IMR-90 (cell line): ENCODE measurements around the gene FOXB2. TPM values are rescaled to one million over a fixed set of nuclear protein-coding genes. Genes with fewer than 3 reads are reported as not detected.

ENCODE experiments used
- ATAC-seq: fragments of 200-7000 bp; cut with Tn5 transposase; 2 replicates; pipeline ENCODE4 v1.9.1; 2020; ENCODE audit warnings: low read depth, mild to moderate bottlenecking, moderate library complexity
- BruUV-seq: library from RNA; stranded (reverse); fragments of 400-500 nt; replicated peaks from 2 replicates; lab custom pipeline; 2021; lab: Mats Ljungman, UMichigan
- CTCF ChIA-PET: fragments of 300-600 bp; formaldehyde crosslinking; extraction: SDS; loops from one replicate; lab custom pipeline; 2021; ENCODE audit warnings: antibody characterized with exemption; lab: Yijun Ruan, JAX
- POLR2A ChIA-PET: fragments of 300-600 bp; sonication (Branson Sonifier 250); formaldehyde crosslinking; loops from one replicate; lab custom pipeline; 2022; ENCODE audit warnings: antibody characterized with exemption; ENCODE audit not compliant: unreplicated experiment; lab: Charles Lee
- DNase-seq: peaks from one replicate; pipeline ENCODE4 v3.0.0; 2013
- H2AFZ ChIP-seq: replicated peaks from 2 replicates; pipeline ENCODE3; 2013; ENCODE audit warnings: low read length, mild to moderate bottlenecking; ENCODE audit not compliant: poor library complexity
- H2AK5ac ChIP-seq: 2 replicates; pipeline ENCODE4 v1.6.1; 2013; ENCODE audit warnings: low read depth, low read length, inconsistent platforms
- H2AK9ac ChIP-seq: replicated peaks from 2 replicates; pipeline ENCODE3; 2013; ENCODE audit warnings: mild to moderate bottlenecking, low read depth, low read length, moderate library complexity; ENCODE audit not compliant: poor library complexity
- H2BK120ac ChIP-seq: 2 replicates; pipeline ENCODE4 v1.6.1; 2013; ENCODE audit warnings: low read depth, low read length, inconsistent platforms
- H2BK15ac ChIP-seq: 3 replicates; pipeline ENCODE4 v1.6.1; 2013; ENCODE audit warnings: low read depth, low read length, inconsistent platforms
- H2BK20ac ChIP-seq: 2 replicates; pipeline ENCODE4 v1.6.1; 2013; ENCODE audit warnings: low read depth, mild to moderate bottlenecking, inconsistent platforms, low read length, moderate library complexity
- H2BK5ac ChIP-seq: 2 replicates; pipeline ENCODE4 v1.6.1; 2013; ENCODE audit warnings: mild to moderate bottlenecking, low read depth, low read length, inconsistent platforms; ENCODE audit not compliant: poor library complexity, severe bottlenecking
- H3K14ac ChIP-seq: replicated peaks from 2 replicates; pipeline ENCODE4 v1.6.1; 2013; ENCODE audit warnings: low read depth, low read length, inconsistent platforms
- H3K18ac ChIP-seq: 2 replicates; pipeline ENCODE4 v1.6.1; 2013; ENCODE audit warnings: low read depth, low read length, control low read depth
- H3K23ac ChIP-seq: 2 replicates; pipeline ENCODE4 v1.6.1; 2013; ENCODE audit warnings: low read depth, low read length, inconsistent platforms
- H3K27ac ChIP-seq: 2 replicates; pipeline ENCODE4 v1.5.1; 2013; ENCODE audit warnings: mild to moderate bottlenecking, control low read depth, low read length; ENCODE audit not compliant: insufficient read depth
- H3K27me3 ChIP-seq: 2 replicates; pipeline ENCODE4 v1.6.1; 2013; ENCODE audit warnings: low read length; ENCODE audit not compliant: control insufficient read depth, insufficient read depth
- H3K36me3 ChIP-seq: 2 replicates; pipeline ENCODE4 v1.6.1; 2013; ENCODE audit warnings: low read length, mixed read lengths; ENCODE audit not compliant: control insufficient read depth, insufficient read depth
- H3K4ac ChIP-seq: 2 replicates; pipeline ENCODE4 v1.6.1; 2013; ENCODE audit warnings: low read depth, low read length, inconsistent platforms
- H3K4me1 ChIP-seq: 2 replicates; pipeline ENCODE4 v1.6.1; 2013; ENCODE audit warnings: low read length, mixed read lengths; ENCODE audit not compliant: control insufficient read depth, insufficient read depth
- H3K4me2 ChIP-seq: 2 replicates; pipeline ENCODE4 v1.6.1; 2013; ENCODE audit warnings: low read depth, mild to moderate bottlenecking, control low read depth, low read length, moderate library complexity
- H3K4me3 ChIP-seq: 2 replicates; pipeline ENCODE4 v1.5.1; 2013; ENCODE audit warnings: low read depth, mild to moderate bottlenecking, control low read depth, low read length, moderate library complexity; ENCODE audit not compliant: insufficient read depth
- H3K56ac ChIP-seq: 2 replicates; pipeline ENCODE4 v1.6.1; 2013; ENCODE audit warnings: low read length, inconsistent platforms; ENCODE audit not compliant: insufficient read depth; ENCODE audit errors: extremely low read depth
- H3K79me1 ChIP-seq, 2 experiments: 2 replicates each; pipeline ENCODE4 v1.6.1; 2013; ENCODE audit warnings: low read length in 2 of 2, inconsistent platforms in 1 of 2, low read depth in 1 of 2
- H3K9ac ChIP-seq: 2 replicates; pipeline ENCODE4 v1.6.1; 2013; ENCODE audit warnings: low read depth, low read length, control low read depth
- H3K9me1 ChIP-seq: 2 replicates; pipeline ENCODE4 v1.6.1; 2013; ENCODE audit warnings: low read length, inconsistent platforms; ENCODE audit not compliant: insufficient read depth
- H3K9me3 ChIP-seq: 2 replicates; pipeline ENCODE4 v1.6.1; 2013; ENCODE audit warnings: low read length; ENCODE audit not compliant: control insufficient read depth, insufficient read depth
- H4K20me1 ChIP-seq: 2 replicates; pipeline ENCODE4 v1.6.1; 2013; ENCODE audit warnings: low read length, inconsistent platforms; ENCODE audit not compliant: insufficient read depth
- H4K5ac ChIP-seq: 2 replicates; pipeline ENCODE4 v1.6.1; 2013; ENCODE audit warnings: mild to moderate bottlenecking, low read depth, low read length, control low read depth
- H4K8ac ChIP-seq, 2 experiments: 2 replicates each; pipeline ENCODE4 v1.6.1; 2013; ENCODE audit warnings: low read depth in 2 of 2, low read length in 2 of 2, control low read depth in 1 of 2, inconsistent platforms in 1 of 2
- H4K91ac ChIP-seq: 2 replicates; pipeline ENCODE4 v1.6.1; 2013; ENCODE audit warnings: low read depth, low read length, inconsistent platforms; ENCODE audit not compliant: insufficient read depth
- BHLHE40 ChIP-seq: fragments of 150-350 bp; IDR thresholded peaks from 2 replicates; pipeline ENCODE4 v1.6.1; 2016; ENCODE audit warnings: mild to moderate bottlenecking, low read depth, low read length
- CHD1 ChIP-seq: IDR thresholded peaks from 2 replicates; pipeline ENCODE4 v1.6.1; 2012; ENCODE audit warnings: low read depth, low read length, improper control_type of control experiment
- FOS ChIP-seq: fragments of 150-350 bp; IDR thresholded peaks from 2 replicates; pipeline ENCODE4 v1.6.1; 2016; ENCODE audit warnings: low read depth, low read length
- MAFK ChIP-seq: IDR thresholded peaks from 2 replicates; pipeline ENCODE4 v1.6.1; 2012; ENCODE audit warnings: low read depth, low read length, improper control_type of control experiment
- MXI1 ChIP-seq: IDR thresholded peaks from 2 replicates; pipeline ENCODE4 v1.6.1; 2012; ENCODE audit warnings: low read depth, mild to moderate bottlenecking, low read length, moderate library complexity, borderline replicate concordance
- NFE2L2 ChIP-seq: fragments of 150-350 bp; IDR thresholded peaks from 2 replicates; pipeline ENCODE4 v1.6.1; 2016; ENCODE audit warnings: low read depth, mild to moderate bottlenecking, low read length
- POLR2A ChIP-seq: IDR thresholded peaks from 2 replicates; pipeline ENCODE4 v1.6.1; 2012; ENCODE audit warnings: mild to moderate bottlenecking, low read depth, low read length
- RCOR1 ChIP-seq: IDR thresholded peaks from 2 replicates; pipeline ENCODE4 v1.6.1; 2012; ENCODE audit warnings: mild to moderate bottlenecking, low read length, improper control_type of control experiment; ENCODE audit not compliant: insufficient replicate concordance
- RFX5 ChIP-seq: IDR thresholded peaks from 2 replicates; pipeline ENCODE4 v1.8.0; 2012; ENCODE audit warnings: low read depth, mild to moderate bottlenecking, low read length, moderate library complexity
- SMC3 ChIP-seq: fragments of 150-350 bp; IDR thresholded peaks from 2 replicates; pipeline ENCODE4 v1.6.1; 2016; ENCODE audit warnings: low read depth, mild to moderate bottlenecking, antibody characterized with exemption, low read length, moderate library complexity
- WGBS, 2 experiments: methylation state at CpG; one replicate each; pipeline versions ENCODE4 v1.1.5 to v1.1.7; 2013; ENCODE audit warnings: missing lambda C conversion rate in 2 of 2; ENCODE audit not compliant: insufficient read length in 1 of 2; ENCODE audit errors: extremely low coverage in 2 of 2; 5-methylcytosine and 5-hydroxymethylcytosine counted together
- dilution Hi-C: fragments of 300-500 bp; cut with HindIII; formaldehyde crosslinking; loops from one replicate; pipeline ENCODE4 v1.14.3; 2018; ENCODE audit warnings: low sequenced_read_pairs; ENCODE audit not compliant: unreplicated experiment
- in situ Hi-C: fragments of 300-500 bp; cut with MboI; formaldehyde crosslinking; loops from 3 replicates; pipeline ENCODE4 v1.14.3; 2019; ENCODE audit warnings: low sequenced_read_pairs, inconsistent platforms, mixed read lengths
- intact Hi-C: fragments of 100-400 bp; cut with micrococcal nuclease; formaldehyde crosslinking; loops from 2 replicates; pipeline ENCODE4 v1.10.0; 2022
- polyA plus RNA-seq, 3 experiments: library from polyadenylated mRNA; depleted of rRNA; stranded (reverse); fragments of >200 nt; gene quantifications; 2 replicates each; pipeline ENCODE4 v1.2.3, GENCODE V29; 2012; ENCODE audit warnings: low replicate concordance in 1 of 3
- total RNA-seq: library from RNA; depleted of rRNA; stranded (reverse); fragments of >200 nt; gene quantifications from 2 replicates; pipeline ENCODE4 v1.2.3, GENCODE V29; 2012
- TF ChIP-seq, protein P1 (sequence below): fragments of 150-350 bp; IDR thresholded peaks from 2 replicates; pipeline ENCODE4 v1.6.1; 2017; ENCODE audit warnings: mild to moderate bottlenecking, antibody characterized with exemption, low read length, low read depth
- TF ChIP-seq, protein P2 (sequence below): conservative IDR thresholded peaks from 2 replicates; pipeline ENCODE4 v1.5.1; 2012; ENCODE audit warnings: mild to moderate bottlenecking, low read depth, low read length, improper control_type of control experiment

Gene FOXB2
- total and polyA plus RNA-seq, 2 of the 4 experiments (the other 2 are of a cell fraction): not detected

DNA sequence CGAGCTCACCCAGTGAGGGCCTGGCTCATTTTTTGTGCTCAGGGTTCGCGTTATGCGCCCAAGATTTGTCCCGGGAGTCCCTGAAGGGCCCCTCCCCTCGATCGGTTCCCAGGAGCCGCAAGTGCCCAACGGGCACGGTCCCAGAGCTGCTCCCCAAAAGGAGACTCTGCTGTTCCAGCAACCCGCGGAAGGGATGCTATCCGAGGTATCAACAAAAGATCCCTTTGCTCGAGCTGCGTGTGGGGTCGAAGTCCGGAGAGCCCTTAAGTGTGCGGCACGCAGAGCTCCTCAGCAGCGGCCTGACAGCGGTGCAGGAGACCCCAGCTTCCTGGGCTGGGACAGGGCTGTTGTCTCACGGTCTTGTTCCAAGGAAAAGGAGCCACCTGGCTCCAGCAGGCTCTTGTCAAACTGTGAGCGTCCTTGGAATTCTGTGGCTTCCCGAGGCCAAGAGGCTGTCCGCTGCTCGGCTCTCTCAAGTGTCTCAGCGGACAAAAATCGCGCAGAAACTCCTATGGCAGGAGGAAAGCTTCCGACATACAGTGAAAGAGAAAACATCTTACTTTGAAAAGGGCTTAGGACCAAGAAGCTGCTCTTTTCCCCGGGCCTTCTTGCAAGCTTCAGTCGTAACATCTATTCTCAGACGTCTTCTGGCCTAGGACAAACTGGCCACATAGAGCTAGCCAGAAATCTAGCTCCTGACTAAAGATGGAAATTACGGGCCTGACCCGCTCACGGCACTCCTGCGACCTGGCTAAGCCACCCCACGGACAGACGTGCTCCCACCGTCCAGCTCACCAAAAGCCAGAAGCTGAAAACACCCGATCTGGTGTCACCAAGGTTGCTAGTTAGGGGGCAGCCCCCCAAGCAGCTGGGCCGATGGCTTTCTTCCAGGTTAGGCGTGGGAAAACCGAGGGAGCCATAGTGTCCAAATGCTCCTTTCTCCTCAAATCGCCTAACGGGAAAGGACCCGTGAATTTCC lies 2.6 kb upstream of the FOXB2 start (continued):
- TF ChIP-seq FOS: no peak
- no peak for TF ChIP-seq SMC3

DNA sequence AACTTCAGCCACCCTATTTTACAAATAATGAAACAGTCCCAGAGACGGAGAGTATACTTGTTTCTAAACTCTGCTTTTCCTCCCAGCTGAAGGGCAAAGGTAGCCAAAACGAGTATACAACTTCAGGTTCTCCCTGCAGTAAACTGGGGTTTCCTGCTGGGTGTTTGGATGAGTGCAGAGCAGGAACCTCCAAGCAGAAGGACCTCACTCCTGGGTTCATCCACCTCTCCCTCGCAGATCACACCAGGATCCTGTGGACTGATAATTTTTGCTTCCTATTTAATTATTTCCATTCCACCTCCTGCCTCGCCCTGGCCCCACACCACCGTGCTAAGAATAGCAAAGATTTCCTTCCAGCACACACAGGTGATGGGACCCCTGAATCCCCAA lies 2.0 kb upstream of the FOXB2 start:
- Histone ChIP-seq H3K56ac (no peak overlapping the region), H3K18ac (no peak overlapping the region), H3K27ac (no peak overlapping the region), H3K9me1 (no peaks in the 10 kb centered on the region), H2BK5ac (no peak overlapping the region), H3K23ac (no peak overlapping the region), H3K79me1 (no peaks in the 10 kb centered on the region), H3K36me3 (no peaks in the 10 kb centered on the region), H3K4me1 (no peaks in the 10 kb centered on the region; the same call in 1 of the 2 replicates), H4K8ac (no peak overlapping the region), H2BK120ac (no peak overlapping the region), H2AFZ (no peak overlapping the region), H2BK20ac (no peak overlapping the region), H3K4me3 (no peak overlapping the region), H3K27me3 (peaks cover 96% of the 10 kb centered on the region), H2AK9ac (no peak overlapping the region), H4K91ac (no peak overlapping the region), H2AK5ac (no peak overlapping the region), H3K9ac (no peak overlapping the region), H3K14ac (no peak overlapping the region), H3K4ac (no peak overlapping the region), H4K5ac (no peak overlapping the region), H3K9me3 (peaks cover 22% of the 10 kb centered on the region), H3K4me2 (no peak overlapping the region), H2BK15ac (no peak overlapping the region), H4K20me1 (no peaks in the 10 kb centered on the region)
- CTCF ChIA-PET: interaction anchor here (0.6 to 1.4 kb wide), 2 partner anchors 9 to 21 kb away, joined by 3 read pairs; no protein-coding TSS in a partner anchor
- TF ChIP-seq, protein P1, sequence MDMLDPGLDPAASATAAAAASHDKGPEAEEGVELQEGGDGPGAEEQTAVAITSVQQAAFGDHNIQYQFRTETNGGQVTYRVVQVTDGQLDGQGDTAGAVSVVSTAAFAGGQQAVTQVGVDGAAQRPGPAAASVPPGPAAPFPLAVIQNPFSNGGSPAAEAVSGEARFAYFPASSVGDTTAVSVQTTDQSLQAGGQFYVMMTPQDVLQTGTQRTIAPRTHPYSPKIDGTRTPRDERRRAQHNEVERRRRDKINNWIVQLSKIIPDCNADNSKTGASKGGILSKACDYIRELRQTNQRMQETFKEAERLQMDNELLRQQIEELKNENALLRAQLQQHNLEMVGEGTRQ: no peak
- TF ChIP-seq POLR2A (no peak), CHD1 (no peak), RCOR1 (no peak), MXI1 (no peak), MAFK (no peak), BHLHE40 (no peak), RFX5 (no peak), FOS (no peak), NFE2L2 (no peak)
- TF ChIP-seq, protein P2, sequence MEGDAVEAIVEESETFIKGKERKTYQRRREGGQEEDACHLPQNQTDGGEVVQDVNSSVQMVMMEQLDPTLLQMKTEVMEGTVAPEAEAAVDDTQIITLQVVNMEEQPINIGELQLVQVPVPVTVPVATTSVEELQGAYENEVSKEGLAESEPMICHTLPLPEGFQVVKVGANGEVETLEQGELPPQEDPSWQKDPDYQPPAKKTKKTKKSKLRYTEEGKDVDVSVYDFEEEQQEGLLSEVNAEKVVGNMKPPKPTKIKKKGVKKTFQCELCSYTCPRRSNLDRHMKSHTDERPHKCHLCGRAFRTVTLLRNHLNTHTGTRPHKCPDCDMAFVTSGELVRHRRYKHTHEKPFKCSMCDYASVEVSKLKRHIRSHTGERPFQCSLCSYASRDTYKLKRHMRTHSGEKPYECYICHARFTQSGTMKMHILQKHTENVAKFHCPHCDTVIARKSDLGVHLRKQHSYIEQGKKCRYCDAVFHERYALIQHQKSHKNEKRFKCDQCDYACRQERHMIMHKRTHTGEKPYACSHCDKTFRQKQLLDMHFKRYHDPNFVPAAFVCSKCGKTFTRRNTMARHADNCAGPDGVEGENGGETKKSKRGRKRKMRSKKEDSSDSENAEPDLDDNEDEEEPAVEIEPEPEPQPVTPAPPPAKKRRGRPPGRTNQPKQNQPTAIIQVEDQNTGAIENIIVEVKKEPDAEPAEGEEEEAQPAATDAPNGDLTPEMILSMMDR: no peak
- in situ Hi-C loops: no loop called here
- no TSS peak for BruUV-seq
- intact Hi-C loops: no loop called here
- 0% methylated on average over 3 of the region's 5 CpGs; no CpG with 5 or more reads in 1 of the 2 experiments for WGBS, 2 experiments
- POLR2A ChIA-PET: no interaction called here
- ATAC-seq: no peak
- dilution Hi-C loops: no loop called here
- no peak for DNase-seq
